ENCODE measurements around the gene TNS4. TPM values are rescaled to one million over a fixed set of nuclear protein-coding genes. Genes with fewer than 3 reads are reported as not detected.

Gene TNS4
- total and polyA plus RNA-seq, 7 donors: 0.04 to 0.06 TPM; not detected in 5

- H3K4me3 ChIP-seq: no peak overlapping the region
- no peaks in the 10 kb centered on the region for H3K9me3 ChIP-seq
- WGBS, 3 donors: 49 to 60% (median 55%) methylated on average over 12 of the region's 12 CpGs
- no peak overlapping the region for H3K27ac ChIP-seq
- DNase-seq (no peak), ATAC-seq (peak in 3 of 4 donors; percentile 9 to 26 (median 25))
- H3K27me3 ChIP-seq (ENCODE audit: insufficient read depth in 3 of 3, low read length in 2 of 3): no peaks in the 10 kb centered on the region
- TF ChIP-seq CTCF (IDR thresholded peaks at IDR 0.05): no peak
- intact Hi-C loops (cut with DNase I): no loop called here
- no peaks in the 10 kb centered on the region for H3K4me1 ChIP-seq
- no peaks in the 10 kb centered on the region for H3K36me3 ChIP-seq (ENCODE audit: insufficient read depth in 1 of 2, low read depth in 1 of 2)
Observed at GRCh38 chr17:40480501-40481003, 20.9 kb downstream of the TNS4 start.

GRCh38 chr17:40479754-40480480 is 21.5 kb downstream of the TNS4 start:
- no peak for ATAC-seq

GRCh38 chr17:40478486-40478885 is 22.9 kb downstream of the TNS4 start:
- Histone ChIP-seq H3K27me3 (ENCODE audit: insufficient read depth in 3 of 3, low read length in 2 of 3) (no peaks in the 10 kb centered on the region), H3K27ac (no peak overlapping the region), H3K4me1 (no peaks in the 10 kb centered on the region), H3K36me3 (ENCODE audit: insufficient read depth in 1 of 2, low read depth in 1 of 2) (no peaks in the 10 kb centered on the region), H3K4me3 (no peak overlapping the region), H3K9me3 (no peaks in the 10 kb centered on the region)
- TF ChIP-seq CTCF (IDR thresholded peaks at IDR 0.05): no peak
- WGBS, 3 donors: 89 to 94% (median 94%) methylated on average over 12 to 13 of the region's 13 CpGs
- DNase-seq (no peak), ATAC-seq (no peak)
- intact Hi-C loops (cut with DNase I): loop anchor here (5.0 kb wide), 2 partner anchors 36 to 41 kb away; partner anchors contain the start of gene IGFBP4 (in 1 of the 2)

More at GRCh38 chr17:40479754-40480480, 21.5 kb downstream of the TNS4 start:
- H3K9me3 ChIP-seq: no peaks in the 10 kb centered on the region
- DNase-seq: no peak
- H3K27ac ChIP-seq: no peak overlapping the region
- H3K4me1 ChIP-seq: no peaks in the 10 kb centered on the region
- no peak for TF ChIP-seq CTCF (IDR thresholded peaks at IDR 0.05)
- WGBS, 3 donors: 76 to 81% (median 77%) methylated on average over 7 to 9 of the region's 9 CpGs
- no peaks in the 10 kb centered on the region for H3K27me3 ChIP-seq (ENCODE audit: insufficient read depth in 3 of 3, low read length in 2 of 3)
- H3K4me3 ChIP-seq: no peak overlapping the region
- intact Hi-C loops (cut with DNase I): loop anchor here (5.0 kb wide), 2 partner anchors 38 to 43 kb away; partner anchors contain the start of gene IGFBP4 (in 1 of the 2)
- no peaks in the 10 kb centered on the region for H3K36me3 ChIP-seq (ENCODE audit: insufficient read depth in 1 of 2, low read depth in 1 of 2)

- no peak for DNase-seq
- no peak for TF ChIP-seq CTCF (IDR thresholded peaks at IDR 0.05)
- Histone ChIP-seq H3K27ac (no peak overlapping the region), H3K4me1 (no peaks in the 10 kb centered on the region), H3K9me3 (no peaks in the 10 kb centered on the region), H3K27me3 (ENCODE audit: insufficient read depth in 3 of 3, low read length in 2 of 3) (no peaks in the 10 kb centered on the region), H3K4me3 (no peak overlapping the region), H3K36me3 (ENCODE audit: insufficient read depth in 1 of 2, low read depth in 1 of 2) (no peaks in the 10 kb centered on the region)
- intact Hi-C loops (cut with DNase I): loop anchor here (5.0 kb wide), 2 partner anchors 35 to 40 kb away; partner anchors contain the start of gene IGFBP4 (in 1 of the 2)
- WGBS, 3 donors: 78 to 92% (median 86%) methylated on average over 1 of the region's 1 CpG
- ATAC-seq: no peak
Observed at GRCh38 chr17:40477796-40478195, 23.6 kb downstream of the TNS4 start.
